SK-N-SH (cell line): ENCODE results near the gene AFF3. TPM values are rescaled to one million over a fixed set of nuclear protein-coding genes. Genes with fewer than 3 reads are reported as not detected.

Source experiments
- CTCF ChIA-PET: fragments of 300-600, 350-600 bp; formaldehyde crosslinking; extraction: SDS; loops from one replicate; lab custom pipeline; 2021; lab: Yijun Ruan, JAX
- POLR2A ChIA-PET: fragments of 350-600 bp; sonication (Branson Sonifier 250); formaldehyde crosslinking; extraction: SDS; loops from one replicate; lab custom pipeline; 2020; ENCODE audit warnings: antibody characterized with exemption, inconsistent platforms; lab: Yijun Ruan, JAX
- DNase-seq: peaks from one replicate; pipeline ENCODE4 v3.0.0; 2012
- H2AFZ ChIP-seq: fragments of 200-600 bp; sonication (generic); 2 replicates; pipeline ENCODE4 v1.8.1; 2016; ENCODE audit warnings: antibody characterized with exemption, mild to moderate bottlenecking, low read depth
- H3F3A ChIP-seq: fragments of 200-600 bp; sonication (generic); replicated peaks from 2 replicates; pipeline ENCODE3; 2016; ENCODE audit warnings: antibody characterized with exemption, mild to moderate bottlenecking; ENCODE audit not compliant: insufficient read depth
- H3K27ac ChIP-seq, 2 experiments: fragments of 200-500 bp in 1 of 2; fragments of 200-600 bp in 1 of 2; sonication (Bioruptor generic) in 1 of 2; sonication (generic), shearing (Covaris generic) in 1 of 2; 2 replicates each; pipeline versions ENCODE4 v1.5.1 to v1.6.1; 2014 to 2016; ENCODE audit warnings: low read depth in 2 of 2, inconsistent platforms in 1 of 2, low read length in 1 of 2, mild to moderate bottlenecking in 1 of 2, mixed read lengths in 1 of 2
- H3K27me3 ChIP-seq: fragments of 200-600 bp; sonication (generic), shearing (Covaris generic); 2 replicates; pipeline ENCODE4 v1.6.1; 2016; ENCODE audit warnings: mixed run types; ENCODE audit not compliant: insufficient read depth
- H3K36me3 ChIP-seq, 2 experiments: fragments of 200-500 bp in 1 of 2; fragments of 200-600 bp in 1 of 2; sonication (Bioruptor generic) in 1 of 2; sonication (generic) in 1 of 2; replicated peaks in 1 of 2; 2 replicates each; pipeline versions ENCODE3 to v1.5.1; 2014 to 2016; ENCODE audit warnings: low read length in 1 of 2, mild to moderate bottlenecking in 1 of 2; ENCODE audit not compliant: insufficient read depth in 2 of 2, control insufficient read depth in 1 of 2
- H3K4me1 ChIP-seq, 2 experiments: fragments of 200-500 bp in 1 of 2; fragments of 200-600 bp in 1 of 2; sonication (Bioruptor generic) in 1 of 2; sonication (generic), shearing (Covaris generic) in 1 of 2; 2 replicates each; pipeline versions ENCODE4 v1.5.1 to v1.6.1; 2014 to 2016; ENCODE audit warnings: low read depth in 1 of 2, low read length in 1 of 2, mixed run types in 1 of 2; ENCODE audit not compliant: insufficient read depth in 2 of 2, control insufficient read depth in 1 of 2
- H3K4me2 ChIP-seq: fragments of 200-600 bp; sonication (generic), shearing (Covaris generic); 2 replicates; pipeline ENCODE4 v1.6.1; 2017; ENCODE audit warnings: mixed run types
- H3K4me3 ChIP-seq, 2 experiments: fragments of 200-500 bp in 1 of 2; fragments of 200-600 bp in 1 of 2; sonication (Bioruptor generic) in 1 of 2; sonication (generic), shearing (Covaris generic) in 1 of 2; 2 replicates each; pipeline versions ENCODE4 v1.5.1 to v1.8.1; 2014 to 2016; ENCODE audit warnings: low read depth in 2 of 2, inconsistent platforms in 1 of 2, low read length in 1 of 2, mild to moderate bottlenecking in 1 of 2, mixed read lengths in 1 of 2, moderate library complexity in 1 of 2
- H3K79me2 ChIP-seq: fragments of 200-600 bp; sonication (generic); 2 replicates; pipeline ENCODE4 v1.8.1; 2017; ENCODE audit warnings: mild to moderate bottlenecking; ENCODE audit not compliant: insufficient read depth
- H3K9ac ChIP-seq: fragments of 200-600 bp; sonication (generic); 2 replicates; pipeline ENCODE4 v1.6.1; 2017; ENCODE audit warnings: mixed run types
- H3K9me2 ChIP-seq: fragments of 200-600 bp; sonication (generic); 2 replicates; pipeline ENCODE4 v1.6.1; 2017; ENCODE audit warnings: mixed run types
- H3K9me3 ChIP-seq: fragments of 200-600 bp; sonication (generic); 2 replicates; pipeline ENCODE4 v1.6.1; 2017; ENCODE audit warnings: mixed run types, mild to moderate bottlenecking, moderate library complexity
- H4K20me1 ChIP-seq: fragments of 200-600 bp; sonication (generic); 2 replicates; pipeline ENCODE4 v1.6.1; 2017; ENCODE audit warnings: mild to moderate bottlenecking, mixed run types; ENCODE audit not compliant: insufficient read depth
- EP300 ChIP-seq, 2 experiments: IDR thresholded peaks; 2 replicates each; pipeline versions ENCODE4 v1.4.0 to v1.6.1; 2012; ENCODE audit warnings: borderline replicate concordance in 1 of 2, low read depth in 1 of 2, low read length in 1 of 2
- EZH2phosphoT487 ChIP-seq: fragments of 200-600 bp; sonication (generic); IDR thresholded peaks from 2 replicates; pipeline ENCODE4 v1.6.1; 2017; ENCODE audit warnings: low read depth, mixed run types, mild to moderate bottlenecking, antibody characterized with exemption, moderate library complexity, borderline replicate concordance
- FOXJ3 ChIP-seq: sonication (generic); formaldehyde crosslinking; IDR thresholded peaks from 2 replicates; pipeline ENCODE4 v1.5.1; 2020; ENCODE audit warnings: mild to moderate bottlenecking, missing genetic modification reagents
- FOXM1 ChIP-seq: IDR thresholded peaks from 2 replicates; pipeline ENCODE4 v1.4.0; 2012; ENCODE audit warnings: low read depth, mild to moderate bottlenecking
- GABPA ChIP-seq: IDR thresholded peaks from 2 replicates; pipeline ENCODE4 v1.4.0; 2012; ENCODE audit warnings: low read depth, mild to moderate bottlenecking
- GATA2 ChIP-seq: sonication (generic); formaldehyde crosslinking; IDR thresholded peaks from 2 replicates; pipeline ENCODE4 v1.5.0; 2020; ENCODE audit warnings: mild to moderate bottlenecking, missing genetic modification reagents
- JUND ChIP-seq: IDR thresholded peaks from 2 replicates; pipeline ENCODE4 v1.4.0; 2012
- MEF2A ChIP-seq: IDR thresholded peaks from 2 replicates; pipeline ENCODE4 v1.4.0; 2012; ENCODE audit warnings: low read depth, borderline replicate concordance
- MXI1 ChIP-seq: IDR thresholded peaks from 2 replicates; pipeline ENCODE4 v1.6.1; 2012; ENCODE audit warnings: mild to moderate bottlenecking, low read depth, low read length, improper control_type of control experiment
- NFIC ChIP-seq: IDR thresholded peaks from 2 replicates; pipeline ENCODE4 v1.4.0; 2012; ENCODE audit warnings: borderline replicate concordance
- POLR2AphosphoS5 ChIP-seq: IDR thresholded peaks from 2 replicates; pipeline ENCODE4 v1.6.1; 2012; ENCODE audit warnings: low read depth, low read length
- RAD21 ChIP-seq: IDR thresholded peaks from 2 replicates; pipeline ENCODE4 v1.6.1; 2012; ENCODE audit warnings: mild to moderate bottlenecking, low read length
- RXRA ChIP-seq: IDR thresholded peaks from 2 replicates; pipeline ENCODE4 v1.4.0; 2012; ENCODE audit warnings: low read depth, mild to moderate bottlenecking, borderline replicate concordance
- SIN3A ChIP-seq: IDR thresholded peaks from 2 replicates; pipeline ENCODE4 v1.6.1; 2012; ENCODE audit warnings: low read depth, mild to moderate bottlenecking, low read length, moderate library complexity, borderline replicate concordance
- SMC3 ChIP-seq: IDR thresholded peaks from 2 replicates; pipeline ENCODE4 v1.6.1; 2012; ENCODE audit warnings: low read depth, low read length, improper control_type of control experiment
- TAF1 ChIP-seq: IDR thresholded peaks from 2 replicates; pipeline ENCODE4 v1.6.1; 2012; ENCODE audit warnings: low read depth, mild to moderate bottlenecking, low read length, moderate library complexity, borderline replicate concordance
- YY1 ChIP-seq: IDR thresholded peaks from 2 replicates; pipeline ENCODE4 v1.4.0; 2012; ENCODE audit warnings: low read depth, mild to moderate bottlenecking
- WGBS: methylation state at CpG from one replicate; pipeline ENCODE4 v1.1.6; 2017; ENCODE audit warnings: low lambda C conversion rate; 5-methylcytosine and 5-hydroxymethylcytosine counted together
- polyA plus RNA-seq, 3 experiments: library from polyadenylated mRNA; depleted of rRNA; stranded (reverse); fragments of >200 nt; gene quantifications; 2 replicates each; pipeline ENCODE4 v1.2.3, GENCODE V29; 2012
- TF ChIP-seq, protein P1 (sequence below): IDR thresholded peaks from 2 replicates; pipeline ENCODE4 v1.4.0; 2012; ENCODE audit warnings: low read depth, borderline replicate concordance
- TF ChIP-seq, protein P2 (sequence below): fragments of 150-350 bp; IDR thresholded peaks from 2 replicates; pipeline ENCODE4 v1.6.1; 2016; ENCODE audit warnings: mild to moderate bottlenecking, low read depth, low read length
- TF ChIP-seq, protein P3 (sequence below): fragments of 200-600 bp; sonication (generic); IDR thresholded peaks from 2 replicates; pipeline ENCODE4 v1.6.1; 2017; ENCODE audit warnings: antibody characterized with exemption, mild to moderate bottlenecking, moderate library complexity

The AFF3 gene
- polyA plus RNA-seq, 1 of the 3 experiments (the other 2 are of a cell fraction), result 0.36 TPM

DNA sequence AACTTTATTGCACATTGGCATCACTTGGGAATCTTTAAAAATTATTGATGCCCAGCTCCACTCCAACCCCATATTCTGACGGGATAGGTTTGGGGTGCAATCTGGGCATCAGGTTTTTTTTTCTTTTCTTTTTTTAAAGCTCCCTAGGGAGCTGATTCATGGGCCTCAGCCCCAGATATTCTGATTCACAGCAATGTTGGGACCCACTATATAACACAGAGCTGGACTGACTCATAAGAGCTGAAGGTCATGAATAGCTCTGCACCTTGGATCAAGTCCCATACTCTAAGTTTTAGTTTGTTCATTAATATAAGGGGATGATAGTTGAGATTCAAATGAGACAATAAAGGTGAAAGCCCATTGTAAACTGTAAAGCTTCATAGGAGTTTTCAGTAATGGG, 461.4 kb downstream of the AFF3 start (continued):
- TF ChIP-seq SMC3 (no peak), POLR2AphosphoS5 (no peak)

DNA sequence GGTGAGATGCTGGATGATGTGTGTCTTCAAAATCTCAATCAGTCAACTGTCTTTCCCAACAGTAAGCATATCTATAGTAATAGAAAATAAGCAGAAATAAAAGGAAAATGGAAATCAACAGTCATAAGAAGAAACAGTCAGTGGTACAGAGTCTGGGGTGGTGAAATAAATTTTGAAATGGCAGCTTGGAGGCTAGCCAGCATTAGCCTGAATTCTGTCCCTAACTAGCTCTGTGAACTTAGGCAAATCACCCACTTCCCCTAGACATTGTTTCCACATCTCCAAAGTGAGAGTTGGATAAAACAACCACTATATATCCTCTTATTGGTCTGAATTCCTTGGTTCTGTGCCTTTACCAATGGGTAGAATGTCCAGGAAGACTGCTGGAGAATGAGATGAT, 462.9 kb downstream of the AFF3 start:
- CTCF ChIA-PET, result interaction anchor here (0.9 kb wide), 1 partner anchor 26 kb away, joined by 4 read pairs; no protein-coding TSS in a partner anchor
- TF ChIP-seq EP300 (IDR thresholded peaks at IDR 0.05; ENCODE audit: borderline replicate concordance in 1 of 2, low read depth in 1 of 2, low read length in 1 of 2), result no peak
- no peak for TF ChIP-seq SMC3
- no peak for TF ChIP-seq FOXJ3
- no peak for TF ChIP-seq EZH2phosphoT487
- no peak for TF ChIP-seq GABPA
- TF ChIP-seq NFIC, result no peak
- TF ChIP-seq, protein P1, sequence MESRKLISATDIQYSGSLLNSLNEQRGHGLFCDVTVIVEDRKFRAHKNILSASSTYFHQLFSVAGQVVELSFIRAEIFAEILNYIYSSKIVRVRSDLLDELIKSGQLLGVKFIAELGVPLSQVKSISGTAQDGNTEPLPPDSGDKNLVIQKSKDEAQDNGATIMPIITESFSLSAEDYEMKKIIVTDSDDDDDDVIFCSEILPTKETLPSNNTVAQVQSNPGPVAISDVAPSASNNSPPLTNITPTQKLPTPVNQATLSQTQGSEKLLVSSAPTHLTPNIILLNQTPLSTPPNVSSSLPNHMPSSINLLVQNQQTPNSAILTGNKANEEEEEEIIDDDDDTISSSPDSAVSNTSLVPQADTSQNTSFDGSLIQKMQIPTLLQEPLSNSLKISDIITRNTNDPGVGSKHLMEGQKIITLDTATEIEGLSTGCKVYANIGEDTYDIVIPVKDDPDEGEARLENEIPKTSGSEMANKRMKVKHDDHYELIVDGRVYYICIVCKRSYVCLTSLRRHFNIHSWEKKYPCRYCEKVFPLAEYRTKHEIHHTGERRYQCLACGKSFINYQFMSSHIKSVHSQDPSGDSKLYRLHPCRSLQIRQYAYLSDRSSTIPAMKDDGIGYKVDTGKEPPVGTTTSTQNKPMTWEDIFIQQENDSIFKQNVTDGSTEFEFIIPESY, result no peak
- TF ChIP-seq MXI1, result no peak
- no peak for TF ChIP-seq YY1
- TF ChIP-seq, protein P2, sequence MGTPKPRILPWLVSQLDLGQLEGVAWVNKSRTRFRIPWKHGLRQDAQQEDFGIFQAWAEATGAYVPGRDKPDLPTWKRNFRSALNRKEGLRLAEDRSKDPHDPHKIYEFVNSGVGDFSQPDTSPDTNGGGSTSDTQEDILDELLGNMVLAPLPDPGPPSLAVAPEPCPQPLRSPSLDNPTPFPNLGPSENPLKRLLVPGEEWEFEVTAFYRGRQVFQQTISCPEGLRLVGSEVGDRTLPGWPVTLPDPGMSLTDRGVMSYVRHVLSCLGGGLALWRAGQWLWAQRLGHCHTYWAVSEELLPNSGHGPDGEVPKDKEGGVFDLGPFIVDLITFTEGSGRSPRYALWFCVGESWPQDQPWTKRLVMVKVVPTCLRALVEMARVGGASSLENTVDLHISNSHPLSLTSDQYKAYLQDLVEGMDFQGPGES, result no peak
- Histone ChIP-seq H3K4me2 (no peak overlapping the region), H3K79me2 (no peaks in the 10 kb centered on the region), H3K27me3 (no peaks in the 10 kb centered on the region), H3K9me3 (no peaks in the 10 kb centered on the region), H3K27ac (no peak overlapping the region; a peak in 1 of 4 replicates), H4K20me1 (no peaks in the 10 kb centered on the region), H3K9me2 (no peaks in the 10 kb centered on the region), H3K4me1 (no peaks in the 10 kb centered on the region; a peak in 2 of 4 replicates), H3K9ac (no peak overlapping the region), H3K4me3 (no peak overlapping the region), H3K36me3 (no peaks in the 10 kb centered on the region), H3F3A (no peaks in the 10 kb centered on the region), H2AFZ (no peak overlapping the region)
- DNase-seq, result no peak
- POLR2A ChIA-PET, result no interaction called here

DNA sequence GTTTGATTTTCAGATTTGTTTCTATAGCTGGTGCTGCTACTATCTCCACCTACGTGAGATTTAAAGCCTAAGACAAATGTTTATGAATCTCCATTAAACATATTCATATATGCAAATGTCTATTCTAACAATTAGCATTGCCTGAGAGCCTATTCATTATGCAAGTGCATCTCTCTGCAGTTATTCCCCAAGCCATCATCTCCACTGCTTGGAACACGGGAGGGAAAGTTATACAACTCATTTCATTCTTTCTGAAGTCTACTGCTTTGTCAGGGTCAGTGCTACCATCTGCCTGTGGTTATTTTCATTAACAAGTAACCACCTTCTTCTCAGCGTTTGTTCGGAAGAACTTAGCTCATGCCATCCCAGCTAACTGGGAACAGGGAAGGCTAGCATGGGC, 463.8 kb downstream of the AFF3 start:
- no peak overlapping the region for H2AFZ ChIP-seq
- H3F3A ChIP-seq, result no peaks in the 10 kb centered on the region
- no peaks in the 10 kb centered on the region for H3K79me2 ChIP-seq
- DNase-seq, result no peak
- no peaks in the 10 kb centered on the region for H3K27me3 ChIP-seq
- no peak overlapping the region for H3K9ac ChIP-seq
- ChIA-PET POLR2A (no interaction called here), CTCF (interaction anchor here (0.9 to 1.2 kb wide), 2 partner anchors 9 to 26 kb away, joined by 3 to 4 read pairs; no protein-coding TSS in a partner anchor)
- H3K4me1 ChIP-seq, result no peaks in the 10 kb centered on the region; a peak in 2 of 4 replicates
- H3K9me3 ChIP-seq, result no peaks in the 10 kb centered on the region
- no peaks in the 10 kb centered on the region for H4K20me1 ChIP-seq
- no peak overlapping the region for H3K27ac ChIP-seq
- WGBS, result 45% methylated on average over 4 of the region's 4 CpGs
- no peaks in the 10 kb centered on the region for H3K36me3 ChIP-seq
- H3K4me3 ChIP-seq, result no peak overlapping the region
- no peak overlapping the region for H3K4me2 ChIP-seq
- H3K9me2 ChIP-seq, result no peaks in the 10 kb centered on the region
- TF ChIP-seq GATA2, result no peak
- no peak for TF ChIP-seq TAF1
- TF ChIP-seq SIN3A, result no peak
- no peak for TF ChIP-seq RXRA
- no peak for TF ChIP-seq RAD21
- TF ChIP-seq FOXM1, result no peak
- TF ChIP-seq EP300 (IDR thresholded peaks at IDR 0.05; ENCODE audit: borderline replicate concordance in 1 of 2, low read depth in 1 of 2, low read length in 1 of 2), result no peak
- TF ChIP-seq, protein P3, sequence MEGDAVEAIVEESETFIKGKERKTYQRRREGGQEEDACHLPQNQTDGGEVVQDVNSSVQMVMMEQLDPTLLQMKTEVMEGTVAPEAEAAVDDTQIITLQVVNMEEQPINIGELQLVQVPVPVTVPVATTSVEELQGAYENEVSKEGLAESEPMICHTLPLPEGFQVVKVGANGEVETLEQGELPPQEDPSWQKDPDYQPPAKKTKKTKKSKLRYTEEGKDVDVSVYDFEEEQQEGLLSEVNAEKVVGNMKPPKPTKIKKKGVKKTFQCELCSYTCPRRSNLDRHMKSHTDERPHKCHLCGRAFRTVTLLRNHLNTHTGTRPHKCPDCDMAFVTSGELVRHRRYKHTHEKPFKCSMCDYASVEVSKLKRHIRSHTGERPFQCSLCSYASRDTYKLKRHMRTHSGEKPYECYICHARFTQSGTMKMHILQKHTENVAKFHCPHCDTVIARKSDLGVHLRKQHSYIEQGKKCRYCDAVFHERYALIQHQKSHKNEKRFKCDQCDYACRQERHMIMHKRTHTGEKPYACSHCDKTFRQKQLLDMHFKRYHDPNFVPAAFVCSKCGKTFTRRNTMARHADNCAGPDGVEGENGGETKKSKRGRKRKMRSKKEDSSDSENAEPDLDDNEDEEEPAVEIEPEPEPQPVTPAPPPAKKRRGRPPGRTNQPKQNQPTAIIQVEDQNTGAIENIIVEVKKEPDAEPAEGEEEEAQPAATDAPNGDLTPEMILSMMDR, result no peak
- no peak for TF ChIP-seq JUND
- TF ChIP-seq YY1, result no peak
- no peak for TF ChIP-seq MEF2A
